ENCODE data around the gene CST6. TPM values are rescaled to one million over a fixed set of nuclear protein-coding genes. Genes with fewer than 3 reads are reported as not detected.
"Not testable (repeated sequence)": the region's sequence is repeated elsewhere in the genome, so short reads cannot be mapped to it uniquely, and the experiment has no call there.

The CST6 gene
- total and polyA plus RNA-seq, 2 experiments from 2014 or later: 4.2 to 8.3 TPM

- TF ChIP-seq ZNF331 (CRISPR knock-in tag; IDR thresholded peaks at IDR 0.05; ENCODE audit: low read depth): no peak
These were observed 3.7 kb upstream of the CST6 start (continued) for GRCh38 chr11:66008095-66008467.

GRCh38 chr11:66008468-66009101 is 3.2 kb upstream of the CST6 start:
- TF ChIP-seq ZNF462 (CRISPR knock-in tag; IDR thresholded peaks at IDR 0.05) (no peak), CREB1 (CRISPR knock-in tag; IDR thresholded peaks at IDR 0.05; ENCODE audit: low read depth) (no peak), JUNB (IDR thresholded peaks at IDR 0.05; ENCODE audit: unreplicated experiment) (no peak)
- Mint-ChIP-seq H3K27ac (no peak overlapping the region), H3K4me1 (peaks cover 15% of the 10 kb centered on the region), H3K9me3 (no peaks in the 10 kb centered on the region), H3K27me3 (ENCODE audit: insufficient read depth, low read depth, poor library complexity) (peaks cover 16% of the 10 kb centered on the region), H3K4me3 (no peak overlapping the region), H3K36me3 (ENCODE audit: low read depth) (peaks cover 22% of the 10 kb centered on the region)
- H3K4me1 ChIP-seq (ENCODE audit: insufficient read depth): 0 out of 2 replicates have a peak, but pooled peaks cover 8% of the 10 kb centered on the region
- ATAC-seq (no peak), DNase-seq (ENCODE audit: low spot score) (no peak)
- peaks cover 7% of the 10 kb centered on the region; the same call in 1 of the 2 replicates for H4K20me1 ChIP-seq (replicated peaks; ENCODE audit: insufficient read depth)
- peaks cover 23% of the 10 kb centered on the region for H3K27me3 ChIP-seq (ENCODE audit: insufficient read depth)
- no peak overlapping the region; the same call in 1 of the 2 replicates for H2AFZ ChIP-seq
- peaks cover 7% of the 10 kb centered on the region; the same call in 1 of the 2 replicates for H3K36me3 ChIP-seq (ENCODE audit: insufficient read depth)
- H3F3A ChIP-seq (replicated peaks; ENCODE audit: low read depth): 0 out of 2 replicates have a peak, but pooled peaks cover 15% of the 10 kb centered on the region
- peaks cover 9% of the 10 kb centered on the region for H3K79me2 ChIP-seq (replicated peaks; ENCODE audit: insufficient read depth)
- no peak overlapping the region for H3K4me2 ChIP-seq
- no peak overlapping the region for H3K4me3 ChIP-seq
- no peak overlapping the region for H3K27ac ChIP-seq (ENCODE audit: low read depth)
- H3K9me2 ChIP-seq (ENCODE audit: insufficient read depth): no peaks in the 10 kb centered on the region

- not testable (repeated sequence) for H3K27ac ChIP-seq (ENCODE audit: low read depth); H2AFZ ChIP-seq; H3K36me3 ChIP-seq (ENCODE audit: insufficient read depth); H3K36me3 Mint-ChIP-seq (ENCODE audit: low read depth); H3K27ac Mint-ChIP-seq; H3F3A ChIP-seq (replicated peaks; ENCODE audit: low read depth); H3K9me3 Mint-ChIP-seq; H4K20me1 ChIP-seq (replicated peaks; ENCODE audit: insufficient read depth); H3K79me2 ChIP-seq (replicated peaks; ENCODE audit: insufficient read depth); H3K4me3 Mint-ChIP-seq; H3K9me2 ChIP-seq (ENCODE audit: insufficient read depth); ATAC-seq; H3K4me1 ChIP-seq (ENCODE audit: insufficient read depth); H3K4me3 ChIP-seq; DNase-seq (ENCODE audit: low spot score); H3K4me2 ChIP-seq
- Mint-ChIP-seq H3K27me3 (ENCODE audit: insufficient read depth, low read depth, poor library complexity) (peaks cover 16% of the 10 kb centered on the region), H3K4me1 (peaks cover 15% of the 10 kb centered on the region; the same call in 2 of the 3 replicates)
- H3K27me3 ChIP-seq (ENCODE audit: insufficient read depth): peaks cover 23% of the 10 kb centered on the region
These were observed 1.8 kb upstream of the CST6 start for GRCh38 chr11:66010036-66010435.
